Liver (tissue), 9 donors: Measurements from ENCODE around the gene NTMT1. TPM values are rescaled to one million over a fixed set of nuclear protein-coding genes. Genes with fewer than 3 reads are reported as not detected.

Source experiments
- DNase-seq: peaks from one replicate; pipeline ENCODE4 v3.0.0-alpha.2; 2017; ENCODE audit warnings: low spot score
- H3K27ac ChIP-seq, 2 donors: one replicate each; pipeline ENCODE4 v1.7.0; 2013; ENCODE audit warnings: inconsistent platforms in 2 of 2, low read length in 2 of 2, control low read depth in 1 of 2, low read depth in 1 of 2, mild to moderate bottlenecking in 1 of 2
- H3K27me3 ChIP-seq, 4 donors: one replicate each; pipeline versions ENCODE4 v1.6.1 to v1.7.0; 2013; ENCODE audit warnings: low read length in 3 of 4, inconsistent platforms in 1 of 4, mild to moderate bottlenecking in 1 of 4, moderate library complexity in 1 of 4; ENCODE audit not compliant: control insufficient read depth in 4 of 4, insufficient read depth in 4 of 4
- H3K36me3 ChIP-seq, 4 donors: one replicate each; pipeline versions ENCODE4 v1.6.1 to v1.7.0; 2013; ENCODE audit warnings: low read length in 3 of 4, mild to moderate bottlenecking in 3 of 4, low read depth in 1 of 4, moderate library complexity in 1 of 4; ENCODE audit not compliant: control insufficient read depth in 4 of 4, insufficient read depth in 3 of 4
- H3K4me1 ChIP-seq, 4 donors: one replicate each; pipeline versions ENCODE4 v1.6.1 to v1.7.0; 2013; ENCODE audit warnings: low read length in 3 of 4, mild to moderate bottlenecking in 3 of 4, moderate library complexity in 1 of 4; ENCODE audit not compliant: control insufficient read depth in 4 of 4, insufficient read depth in 4 of 4
- H3K4me3 ChIP-seq, 3 donors: one replicate each; pipeline versions ENCODE4 v1.6.1 to v1.7.0; 2013; ENCODE audit warnings: low read length in 3 of 3, control low read depth in 1 of 3, low read depth in 1 of 3, mild to moderate bottlenecking in 1 of 3
- H3K9ac ChIP-seq, 2 donors: one replicate each; pipeline ENCODE4 v1.7.0; 2013; ENCODE audit warnings: low read length in 2 of 2, mild to moderate bottlenecking in 2 of 2, moderate library complexity in 2 of 2, control low read depth in 1 of 2, low read depth in 1 of 2
- H3K9me3 ChIP-seq, 4 donors: one replicate each; pipeline versions ENCODE4 v1.6.1 to v1.7.0; 2013; ENCODE audit warnings: low read length in 3 of 4; ENCODE audit not compliant: control insufficient read depth in 4 of 4
- EGR1 ChIP-seq, 2 donors: IDR thresholded peaks; 2 replicates each; pipeline ENCODE4 v1.6.1; 2016 to 2018; ENCODE audit warnings: antibody characterized with exemption in 2 of 2, low read depth in 2 of 2
- FOXA1 ChIP-seq: IDR thresholded peaks from 2 replicates; pipeline ENCODE4 v1.6.1; 2016; ENCODE audit warnings: antibody characterized with exemption
- FOXA2 ChIP-seq: IDR thresholded peaks from 2 replicates; pipeline ENCODE4 v1.6.1; 2016; ENCODE audit warnings: antibody characterized with exemption
- GABPA ChIP-seq, 2 donors: IDR thresholded peaks in 1 of 2; conservative IDR thresholded peaks in 1 of 2; 2 replicates each; pipeline ENCODE4 v1.6.1; 2016; ENCODE audit warnings: antibody characterized with exemption in 2 of 2, mild to moderate bottlenecking in 1 of 2, moderate library complexity in 1 of 2
- HNF4A ChIP-seq, 2 donors: conservative IDR thresholded peaks; 2 replicates each; pipeline ENCODE4 v1.6.1; 2016; ENCODE audit warnings: antibody characterized with exemption in 2 of 2, mild to moderate bottlenecking in 2 of 2
- HNF4G ChIP-seq: IDR thresholded peaks from 2 replicates; pipeline ENCODE4 v1.6.1; 2016; ENCODE audit warnings: antibody characterized with exemption
- JUND ChIP-seq, 2 donors: IDR thresholded peaks; 2 replicates each; pipeline ENCODE4 v1.6.1; 2016; ENCODE audit warnings: antibody characterized with exemption in 2 of 2
- MAX ChIP-seq: IDR thresholded peaks from 2 replicates; pipeline ENCODE4 v1.6.1; 2016; ENCODE audit warnings: antibody characterized with exemption
- NR2F2 ChIP-seq: IDR thresholded peaks from 2 replicates; pipeline ENCODE4 v1.6.1; 2016; ENCODE audit warnings: antibody characterized with exemption
- RAD21 ChIP-seq, 2 donors: IDR thresholded peaks; 2 replicates each; pipeline ENCODE4 v1.6.1; 2016; ENCODE audit warnings: antibody characterized with exemption in 2 of 2, mild to moderate bottlenecking in 2 of 2
- SP1 ChIP-seq: IDR thresholded peaks from 2 replicates; pipeline ENCODE4 v1.6.1; 2018; ENCODE audit warnings: antibody characterized with exemption, mild to moderate bottlenecking
- YY1 ChIP-seq: IDR thresholded peaks from 2 replicates; pipeline ENCODE4 v1.6.1; 2016; ENCODE audit warnings: antibody characterized with exemption, mild to moderate bottlenecking
- ZBTB33 ChIP-seq: IDR thresholded peaks from 2 replicates; pipeline ENCODE4 v1.6.1; 2016; ENCODE audit warnings: antibody characterized with exemption
- WGBS: extraction: QIAGEN DNeasy Blood & Tissue Kit; methylation state at CpG from one replicate; pipeline ENCODE4 v1.1.7; 2013; 5-methylcytosine and 5-hydroxymethylcytosine counted together
- polyA plus RNA-seq, 2 donors: library from polyadenylated mRNA; stranded (reverse) in 1 of 2; unstranded in 1 of 2; fragments of 200-250 nt in 1 of 2; fragments of >200 nt in 1 of 2; fragmentation: Nextera tagmentation in 1 of 2; extraction: Ambion mirVana in 1 of 2; gene quantifications; one replicate each; pipeline versions ENCODE4 v1.2.1 to v1.2.3, GENCODE V29; 2013 to 2015
- total RNA-seq, 2 donors: library from RNA; depleted of rRNA; stranded (reverse); fragments of >200 nt; gene quantifications; one replicate each; pipeline ENCODE4 v1.2.3, GENCODE V29; 2014
- TF ChIP-seq, protein P1 (sequence below): fragments of 150-350 bp; IDR thresholded peaks from 2 replicates; pipeline ENCODE4 v1.5.1; 2017; ENCODE audit warnings: improper control_type of control experiment, low read depth, low read length; ENCODE audit not compliant: missing input control
- TF ChIP-seq, protein P2 (sequence below): IDR thresholded peaks from 2 replicates; pipeline ENCODE4 v1.6.1; 2016; ENCODE audit warnings: antibody characterized with exemption
- TF ChIP-seq, protein P3 (sequence below): IDR thresholded peaks from 2 replicates; pipeline ENCODE4 v1.6.1; 2016; ENCODE audit warnings: antibody characterized with exemption, mild to moderate bottlenecking
- donor health status: healthy.
- donor health status: healthy.
- donor health status: healthy.
- donor health status: healthy.
- donor health status: healthy.

NTMT1 gene
- total and polyA plus RNA-seq, 4 donors, result 13.1 to 42.5 (median 26.2) TPM

DNA sequence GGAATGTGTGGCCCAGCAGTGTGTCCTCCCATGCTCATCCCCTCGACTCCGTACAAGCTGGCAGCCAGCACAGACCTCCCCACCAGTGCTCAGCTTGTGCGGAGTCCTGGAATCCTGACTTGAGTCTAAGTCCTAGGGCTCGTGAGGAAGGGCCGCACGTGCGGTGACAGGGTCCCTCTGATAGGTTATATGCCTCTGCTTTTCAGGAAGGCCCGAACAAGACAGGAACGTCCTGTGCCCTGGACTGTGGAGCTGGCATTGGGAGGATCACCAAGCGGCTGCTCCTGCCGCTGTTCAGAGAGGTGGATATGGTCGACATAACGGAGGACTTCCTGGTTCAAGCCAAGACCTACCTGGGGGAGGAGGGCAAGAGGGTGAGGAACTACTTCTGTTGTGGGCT is 7.9 kb downstream of the NTMT1 start:
- Histone ChIP-seq H3K4me3 (no peak overlapping the region), H3K27me3 (no peaks in the 10 kb centered on the region), H3K4me1 (peaks cover 0 to 22% (median 9%) of the 10 kb centered on the region in 4 donors), H3K9ac (no peak overlapping the region), H3K9me3 (no peaks in the 10 kb centered on the region), H3K36me3 (peaks cover 4 to 60% (median 34%) of the 10 kb centered on the region in 4 donors), H3K27ac (no peak overlapping the region)
- TF ChIP-seq, protein P1, sequence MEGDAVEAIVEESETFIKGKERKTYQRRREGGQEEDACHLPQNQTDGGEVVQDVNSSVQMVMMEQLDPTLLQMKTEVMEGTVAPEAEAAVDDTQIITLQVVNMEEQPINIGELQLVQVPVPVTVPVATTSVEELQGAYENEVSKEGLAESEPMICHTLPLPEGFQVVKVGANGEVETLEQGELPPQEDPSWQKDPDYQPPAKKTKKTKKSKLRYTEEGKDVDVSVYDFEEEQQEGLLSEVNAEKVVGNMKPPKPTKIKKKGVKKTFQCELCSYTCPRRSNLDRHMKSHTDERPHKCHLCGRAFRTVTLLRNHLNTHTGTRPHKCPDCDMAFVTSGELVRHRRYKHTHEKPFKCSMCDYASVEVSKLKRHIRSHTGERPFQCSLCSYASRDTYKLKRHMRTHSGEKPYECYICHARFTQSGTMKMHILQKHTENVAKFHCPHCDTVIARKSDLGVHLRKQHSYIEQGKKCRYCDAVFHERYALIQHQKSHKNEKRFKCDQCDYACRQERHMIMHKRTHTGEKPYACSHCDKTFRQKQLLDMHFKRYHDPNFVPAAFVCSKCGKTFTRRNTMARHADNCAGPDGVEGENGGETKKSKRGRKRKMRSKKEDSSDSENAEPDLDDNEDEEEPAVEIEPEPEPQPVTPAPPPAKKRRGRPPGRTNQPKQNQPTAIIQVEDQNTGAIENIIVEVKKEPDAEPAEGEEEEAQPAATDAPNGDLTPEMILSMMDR, result no peak
- no peak for TF ChIP-seq GABPA (IDR thresholded peaks at IDR 0.05 in 1 of 2, conservative IDR thresholded peaks at IDR 0.05 in 1 of 2)
- TF ChIP-seq SP1, result no peak
- no peak for TF ChIP-seq ZBTB33
- no peak for TF ChIP-seq HNF4A (conservative IDR thresholded peaks at IDR 0.05)
- TF ChIP-seq YY1, result no peak
- TF ChIP-seq MAX, result no peak
- TF ChIP-seq NR2F2, result no peak
- TF ChIP-seq RAD21 (IDR thresholded peaks at IDR 0.05), result no peak
- TF ChIP-seq FOXA2, result no peak
- TF ChIP-seq EGR1 (IDR thresholded peaks at IDR 0.05; ENCODE audit: low read depth in 2 of 2), result no peak
- TF ChIP-seq, protein P2, sequence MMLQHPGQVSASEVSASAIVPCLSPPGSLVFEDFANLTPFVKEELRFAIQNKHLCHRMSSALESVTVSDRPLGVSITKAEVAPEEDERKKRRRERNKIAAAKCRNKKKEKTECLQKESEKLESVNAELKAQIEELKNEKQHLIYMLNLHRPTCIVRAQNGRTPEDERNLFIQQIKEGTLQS, result no peak
- TF ChIP-seq JUND (IDR thresholded peaks at IDR 0.05), result no peak
- TF ChIP-seq, protein P3, sequence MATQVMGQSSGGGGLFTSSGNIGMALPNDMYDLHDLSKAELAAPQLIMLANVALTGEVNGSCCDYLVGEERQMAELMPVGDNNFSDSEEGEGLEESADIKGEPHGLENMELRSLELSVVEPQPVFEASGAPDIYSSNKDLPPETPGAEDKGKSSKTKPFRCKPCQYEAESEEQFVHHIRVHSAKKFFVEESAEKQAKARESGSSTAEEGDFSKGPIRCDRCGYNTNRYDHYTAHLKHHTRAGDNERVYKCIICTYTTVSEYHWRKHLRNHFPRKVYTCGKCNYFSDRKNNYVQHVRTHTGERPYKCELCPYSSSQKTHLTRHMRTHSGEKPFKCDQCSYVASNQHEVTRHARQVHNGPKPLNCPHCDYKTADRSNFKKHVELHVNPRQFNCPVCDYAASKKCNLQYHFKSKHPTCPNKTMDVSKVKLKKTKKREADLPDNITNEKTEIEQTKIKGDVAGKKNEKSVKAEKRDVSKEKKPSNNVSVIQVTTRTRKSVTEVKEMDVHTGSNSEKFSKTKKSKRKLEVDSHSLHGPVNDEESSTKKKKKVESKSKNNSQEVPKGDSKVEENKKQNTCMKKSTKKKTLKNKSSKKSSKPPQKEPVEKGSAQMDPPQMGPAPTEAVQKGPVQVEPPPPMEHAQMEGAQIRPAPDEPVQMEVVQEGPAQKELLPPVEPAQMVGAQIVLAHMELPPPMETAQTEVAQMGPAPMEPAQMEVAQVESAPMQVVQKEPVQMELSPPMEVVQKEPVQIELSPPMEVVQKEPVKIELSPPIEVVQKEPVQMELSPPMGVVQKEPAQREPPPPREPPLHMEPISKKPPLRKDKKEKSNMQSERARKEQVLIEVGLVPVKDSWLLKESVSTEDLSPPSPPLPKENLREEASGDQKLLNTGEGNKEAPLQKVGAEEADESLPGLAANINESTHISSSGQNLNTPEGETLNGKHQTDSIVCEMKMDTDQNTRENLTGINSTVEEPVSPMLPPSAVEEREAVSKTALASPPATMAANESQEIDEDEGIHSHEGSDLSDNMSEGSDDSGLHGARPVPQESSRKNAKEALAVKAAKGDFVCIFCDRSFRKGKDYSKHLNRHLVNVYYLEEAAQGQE, result no peak
- TF ChIP-seq HNF4G, result no peak
- TF ChIP-seq FOXA1, result no peak
- WGBS, result 86% methylated on average over 13 of the region's 13 CpGs
- DNase-seq, result no peak
